HG02938 (cell line): ENCODE measurements around the gene SRP68.
"Not testable (repeated sequence)": the region's sequence is repeated elsewhere in the genome, so short reads cannot be mapped to it uniquely, and the experiment has no call there.

ENCODE experiments used
- ATAC-seq: cut with Tn5 transposase; IDR thresholded peaks from one replicate; pipeline ENCODE4 v1.9.1; 2021; ENCODE audit warnings: mild to moderate bottlenecking, moderate library complexity; ENCODE audit not compliant: unreplicated experiment

SRP68 gene

GRCh38 chr17:76090517-76091129 is 18.3 kb upstream of the SRP68 start:
- ATAC-seq, result no peak

GRCh38 chr17:76089680-76090516 is 17.6 kb upstream of the SRP68 start:
- no peak for ATAC-seq

DNA sequence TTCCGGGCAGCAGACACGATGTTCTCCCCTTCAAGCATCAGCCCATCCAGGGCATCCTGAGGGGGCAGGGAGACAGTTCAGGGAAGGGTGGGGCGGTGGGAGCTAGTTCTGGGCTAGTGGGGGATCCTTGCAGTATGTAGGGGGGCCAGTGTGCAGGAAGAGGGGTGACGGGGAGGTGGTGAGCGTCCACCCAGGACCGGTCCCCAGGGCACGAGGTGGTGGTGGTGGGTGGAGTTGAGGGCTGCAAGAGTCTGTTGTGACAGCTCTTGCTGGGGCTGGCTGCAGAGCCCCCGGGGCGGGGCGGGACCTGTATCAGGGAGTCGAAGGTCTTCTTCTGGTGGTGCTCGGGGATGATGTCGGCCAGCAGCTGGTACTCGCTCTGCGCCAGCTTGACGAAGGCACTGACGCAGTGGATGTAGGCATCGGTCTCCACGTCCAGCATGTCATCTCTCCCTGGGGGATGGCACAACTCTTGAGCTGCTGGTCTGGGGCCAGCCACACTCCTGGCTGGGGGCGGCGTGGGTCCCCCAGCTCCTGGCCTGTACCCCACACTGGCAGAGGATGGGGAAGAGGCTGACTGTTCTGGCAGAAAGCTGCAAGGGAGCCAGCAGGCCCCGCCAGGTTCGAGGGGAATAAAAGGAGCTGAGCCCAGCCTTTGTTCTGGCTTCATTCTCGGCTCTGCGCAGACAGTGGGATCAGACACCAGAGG is 16.7 kb upstream of the SRP68 start:
- no peak for ATAC-seq

- ATAC-seq, result no peak
Measured at GRCh38 chr17:76088041-76088867, 15.9 kb upstream of the SRP68 start.

DNA sequence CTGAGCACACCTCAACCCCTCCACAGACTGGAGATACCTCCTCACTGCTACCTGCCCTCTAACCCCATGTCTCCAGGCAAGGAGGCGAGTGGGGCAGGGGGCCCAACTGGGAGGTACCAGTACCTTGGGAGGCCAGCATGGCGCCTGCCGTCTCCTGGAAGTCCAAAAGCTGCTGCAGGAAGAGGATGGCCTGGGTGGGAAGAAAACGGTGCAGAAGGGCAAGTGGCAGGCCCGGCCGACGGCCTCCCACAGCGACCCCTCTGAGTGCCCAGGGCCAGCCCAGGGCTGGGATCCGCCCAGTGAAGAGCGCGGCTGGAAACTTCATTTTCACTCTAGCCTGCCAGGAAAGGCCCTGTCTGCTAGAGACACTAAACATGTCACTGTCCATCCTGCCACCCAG is 15.2 kb upstream of the SRP68 start:
- ATAC-seq, result no peak

DNA sequence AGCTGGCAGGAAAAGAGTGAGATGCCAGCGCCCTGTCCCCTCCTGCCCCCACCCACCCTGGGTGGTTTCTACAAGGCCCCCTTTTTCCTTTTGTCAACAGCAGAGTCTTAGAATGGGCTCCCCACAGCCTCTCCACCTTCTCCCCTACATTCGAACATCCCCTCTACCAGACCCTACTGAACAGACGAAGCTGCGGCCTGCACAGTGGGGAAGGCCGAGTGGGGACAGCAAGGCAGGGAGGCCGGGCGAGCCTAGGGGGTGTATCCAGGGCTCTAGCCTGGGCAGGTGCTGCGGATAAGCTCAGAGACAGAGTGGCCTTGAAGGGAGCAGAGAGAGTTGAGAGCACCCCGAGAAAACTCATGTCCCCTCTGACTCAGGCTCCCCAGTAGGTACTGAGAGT is 14.1 kb upstream of the SRP68 start:
- ATAC-seq, result no peak

DNA sequence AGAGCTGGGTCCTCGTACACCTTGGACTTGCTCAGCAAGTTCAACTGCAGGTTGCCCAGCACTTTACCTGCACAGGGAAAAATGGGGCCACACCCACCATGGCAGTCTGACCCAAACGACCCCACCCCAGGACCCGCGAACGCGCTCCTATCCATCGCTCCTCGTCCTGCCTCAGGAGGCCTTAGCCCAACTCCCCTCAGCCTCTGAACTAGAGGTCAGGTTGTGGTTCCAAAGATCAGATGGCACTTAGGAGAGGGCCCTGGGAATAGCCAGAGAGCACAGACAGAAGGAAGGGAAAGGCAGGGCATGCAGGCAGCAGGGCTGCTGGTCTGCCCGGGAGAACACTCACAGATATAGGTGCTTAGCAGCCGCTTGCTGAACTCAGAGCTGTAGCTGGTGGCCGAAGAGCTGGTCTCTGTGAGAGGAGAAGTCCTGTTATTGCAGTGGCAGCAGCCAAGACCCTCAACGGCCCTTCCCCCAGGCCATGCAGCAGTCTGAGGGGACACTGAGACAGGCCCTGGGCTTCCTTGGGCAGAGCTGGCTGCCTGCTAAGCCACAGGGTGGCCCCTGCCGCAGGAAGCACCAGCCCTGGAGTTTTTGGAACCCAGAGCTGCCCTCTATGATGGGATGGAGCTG is 13.5 kb upstream of the SRP68 start:
- no peak for ATAC-seq

DNA sequence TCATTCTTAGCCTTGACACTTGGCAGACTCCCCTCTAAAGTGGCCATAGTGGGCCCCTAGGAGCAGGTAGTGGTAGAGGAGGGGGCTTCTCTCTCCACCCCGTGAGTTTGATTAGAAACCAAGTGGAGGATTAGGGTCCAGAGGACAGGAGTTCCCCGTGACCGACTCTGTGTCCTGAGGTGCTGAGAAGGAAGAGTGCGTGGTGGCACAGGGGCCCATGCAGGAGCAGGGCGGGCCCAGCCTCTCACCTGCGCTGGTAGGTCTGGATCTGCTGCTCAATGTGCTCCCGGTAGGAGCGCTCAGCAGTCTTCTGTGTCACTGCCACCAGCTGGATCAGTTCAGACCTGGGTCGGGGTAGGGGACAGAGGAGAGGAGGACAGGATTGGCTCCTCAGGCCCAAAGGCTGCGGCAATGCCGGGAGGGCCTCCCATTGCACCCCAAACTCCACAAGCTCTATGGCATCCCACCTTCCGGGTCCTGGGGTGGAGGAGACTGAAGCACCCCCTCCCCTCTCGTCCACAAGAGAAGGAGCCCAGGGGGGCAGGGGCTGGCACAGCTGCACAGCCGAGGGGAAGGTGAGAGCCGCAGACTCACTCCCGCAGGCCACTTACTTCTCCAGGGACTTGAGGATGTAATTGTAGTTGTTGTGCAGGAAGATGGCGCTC is 12.9 kb upstream of the SRP68 start:
- no peak for ATAC-seq

DNA sequence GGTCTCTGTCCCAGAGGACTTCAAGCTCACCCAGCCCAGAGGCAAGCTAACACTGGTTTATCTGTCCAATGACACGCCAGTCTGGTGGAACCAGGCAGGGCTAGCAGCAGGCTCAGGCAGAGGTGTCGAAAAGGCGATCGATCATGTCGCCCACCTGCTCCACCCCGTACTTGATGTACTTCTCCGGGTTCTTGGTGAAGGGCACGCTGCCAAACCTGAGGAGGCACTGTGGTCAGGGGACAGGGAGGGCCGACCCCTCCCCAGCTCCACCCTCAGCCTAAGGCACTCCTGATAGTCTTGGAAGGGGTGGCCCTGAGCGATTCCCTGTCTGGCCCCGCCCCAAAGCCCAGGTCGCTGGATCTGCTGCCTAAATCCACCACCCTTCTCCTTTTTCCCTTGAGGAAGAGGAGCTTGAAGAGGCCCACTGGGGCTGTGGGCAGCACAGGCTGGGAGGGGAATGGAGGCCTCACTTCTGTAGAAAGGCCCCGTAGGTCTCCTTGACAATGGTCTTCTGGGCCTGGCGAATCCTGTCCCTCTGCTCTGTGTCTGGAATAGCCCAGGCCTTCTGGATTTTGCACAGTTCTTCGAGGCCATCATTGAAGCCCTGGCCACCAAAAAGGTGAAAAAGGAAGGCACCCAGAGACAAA is 11.3 kb upstream of the SRP68 start:
- no peak for ATAC-seq

DNA sequence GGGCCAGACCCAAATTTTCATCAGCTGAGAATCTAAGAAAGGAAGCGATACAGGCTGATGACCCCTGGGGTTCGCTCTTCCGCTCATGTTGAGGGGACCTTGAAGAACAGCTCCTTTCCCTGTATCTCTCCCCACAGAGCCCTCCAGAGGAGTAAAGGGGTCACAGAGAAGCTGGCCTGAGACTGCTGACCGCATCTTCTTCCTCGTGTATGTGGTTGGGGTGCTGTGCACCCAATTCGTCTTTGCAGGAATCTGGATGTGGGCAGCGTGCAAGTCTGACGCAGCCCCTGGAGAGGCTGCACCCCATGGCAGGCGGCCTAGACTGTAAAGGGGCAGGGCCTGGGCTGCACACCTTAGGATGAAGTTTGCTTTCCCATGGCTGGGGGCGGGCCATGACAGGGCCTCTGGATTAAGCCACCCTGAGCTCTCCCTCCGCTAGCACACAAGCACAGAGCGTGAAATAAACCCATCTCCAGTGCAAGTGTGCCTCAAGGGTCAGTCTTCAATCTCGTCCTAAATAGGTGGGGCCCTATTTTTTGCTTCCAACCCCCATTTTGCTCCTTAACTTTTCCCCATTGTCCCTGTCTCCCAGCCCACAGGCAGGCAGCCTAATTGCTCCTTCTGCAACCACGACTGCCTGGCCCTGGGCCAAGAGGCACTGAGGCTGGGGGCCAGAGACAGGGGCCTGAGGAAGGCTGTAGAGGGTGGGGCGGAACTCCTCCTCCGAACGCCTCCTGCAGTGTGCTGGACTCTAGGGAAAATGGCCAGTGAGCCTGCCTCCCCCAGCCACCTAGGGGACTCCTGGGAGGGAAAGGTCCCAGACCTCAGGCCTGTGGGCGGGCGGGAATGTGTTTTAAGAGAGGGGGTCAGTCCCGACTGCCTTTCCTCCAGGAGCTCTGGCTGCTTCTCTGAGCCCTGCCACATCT is 10.3 kb upstream of the SRP68 start:
- no peak for ATAC-seq

GRCh38 chr17:76081295-76082210 is 9.2 kb upstream of the SRP68 start:
- no peak for ATAC-seq

DNA sequence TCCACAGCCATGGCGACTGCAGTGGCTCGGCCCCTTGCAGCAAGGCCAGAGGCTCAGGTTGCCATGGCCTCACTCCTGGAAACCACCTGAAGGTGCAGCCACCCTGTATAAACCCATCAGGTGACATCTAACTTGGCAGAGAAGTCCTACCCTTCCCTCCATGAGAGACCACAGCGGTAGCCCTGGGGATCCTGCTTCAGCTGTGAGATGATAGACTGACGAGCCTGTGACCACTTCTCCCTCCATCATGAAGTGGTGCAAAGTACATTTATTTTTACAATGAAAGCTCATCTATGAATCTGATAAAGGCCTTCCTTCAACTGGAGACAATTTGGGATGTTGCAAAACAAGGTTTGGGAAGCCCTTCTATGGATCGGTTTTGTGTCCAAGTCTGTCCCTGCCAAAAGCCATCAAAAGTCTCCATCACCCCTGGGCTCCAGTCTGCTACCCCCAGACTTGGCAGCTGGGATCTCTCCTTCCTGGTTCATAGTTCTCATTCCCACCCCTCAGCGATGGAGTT is 8.5 kb upstream of the SRP68 start:
- ATAC-seq, result no peak

DNA sequence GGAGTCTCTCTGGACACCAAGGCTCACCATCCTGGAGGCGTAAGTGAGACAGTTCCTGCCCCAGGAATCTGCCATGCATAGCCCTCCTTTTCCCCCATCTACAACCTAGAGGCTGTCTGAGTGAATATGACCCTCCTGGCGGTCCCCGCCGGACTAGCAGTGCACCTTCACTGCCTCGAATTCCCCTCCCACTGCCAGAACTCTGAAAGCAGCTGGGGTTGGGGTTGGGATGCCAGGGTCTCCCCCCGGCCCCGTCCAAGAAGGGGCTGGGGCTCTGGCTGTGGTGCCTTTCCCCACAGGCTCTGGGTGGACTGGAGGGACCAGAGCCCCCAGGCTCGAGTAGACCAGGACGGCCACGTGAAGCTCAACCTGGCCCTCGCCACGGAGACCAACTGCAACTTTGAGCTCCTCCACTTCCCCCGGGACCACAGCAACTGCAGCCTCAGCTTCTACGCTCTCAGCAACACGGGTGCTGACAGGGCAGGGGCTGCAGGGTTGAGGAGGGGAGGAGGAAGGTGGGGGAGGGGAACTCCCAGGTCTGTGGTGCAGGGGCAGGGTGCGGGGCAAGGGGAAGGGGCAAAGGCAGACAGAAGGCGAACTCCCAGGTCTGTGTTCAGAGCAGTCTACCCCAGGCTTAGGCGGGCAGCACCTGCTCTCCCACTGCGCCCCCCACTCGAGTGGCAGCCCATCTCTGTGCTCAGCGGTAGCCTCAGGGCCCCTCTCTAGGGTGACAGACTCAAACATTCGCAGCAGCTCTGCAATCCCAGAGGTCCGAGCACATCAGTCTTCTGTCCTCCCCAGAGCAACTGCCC is 7.8 kb upstream of the SRP68 start:
- no peak for ATAC-seq

GRCh38 chr17:76079535-76079955 is 7.2 kb upstream of the SRP68 start:
- no peak for ATAC-seq

GRCh38 chr17:76078860-76079534 is 6.7 kb upstream of the SRP68 start, which contains the start of gene ZACN:
Gene ZACN (plus strand): TSS chr17:76079182. CDS start chr17:76079265, 83 bp downstream.
- no peak for ATAC-seq

DNA sequence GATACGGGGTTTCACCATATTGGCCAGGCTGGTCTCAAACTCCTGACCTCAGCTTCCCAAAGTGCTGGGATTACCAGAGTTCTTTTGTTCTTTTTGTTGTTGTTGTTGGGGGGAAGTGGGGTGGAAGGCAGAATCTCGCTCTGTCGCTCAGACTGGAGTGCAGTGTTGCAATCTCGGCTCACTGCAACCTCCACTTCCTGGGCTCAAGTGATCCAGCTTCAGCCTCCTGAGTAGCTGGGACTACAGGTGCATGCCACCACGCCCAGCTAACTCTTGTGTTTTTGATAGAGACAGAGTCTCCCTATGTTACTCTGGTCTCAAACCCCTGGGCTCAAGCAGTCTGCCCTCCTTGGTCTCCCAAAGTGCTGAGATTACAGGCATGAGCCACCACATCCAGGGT is 6.1 kb upstream of the SRP68 start:
- not testable (repeated sequence) for ATAC-seq
